Ovary (tissue), 9 donors: ENCODE results near the gene ACRV1. TPM values are rescaled to one million over a fixed set of nuclear protein-coding genes. Genes with fewer than 3 reads are reported as not detected.
A peak's percentile ranks its signal among the peaks of the same experiment; 100 is the strongest.

Experiments used
- DNase-seq, 5 donors: peaks; one replicate each; pipeline ENCODE4 v3.0.0-alpha.2; 2019 to 2020
- H3K27ac ChIP-seq, 2 donors: fragments of 200-600 bp; one replicate each; pipeline versions ENCODE4 v1.5.1 to v1.8.0; 2019 to 2022
- H3K27me3 ChIP-seq: fragments of 200-600 bp; one replicate; pipeline ENCODE4 v1.8.0; 2022
- H3K36me3 ChIP-seq: fragments of 200-600 bp; sonication (generic); one replicate; pipeline ENCODE4 v1.5.1; 2019
- H3K4me1 ChIP-seq: one replicate; pipeline ENCODE4 v1.8.1; 2013; ENCODE audit warnings: mild to moderate bottlenecking, moderate library complexity; ENCODE audit not compliant: insufficient read depth
- H3K4me3 ChIP-seq: fragments of 200-600 bp; sonication (generic); one replicate; pipeline ENCODE4 v1.5.1; 2017
- H3K9me3 ChIP-seq, 2 donors: fragments of 200-600 bp in 1 of 2; sonication (generic) in 1 of 2; one replicate each; pipeline versions ENCODE4 v1.5.1 to v1.8.1; 2013 to 2019; ENCODE audit warnings: mild to moderate bottlenecking in 1 of 2, moderate library complexity in 1 of 2
- EP300 ChIP-seq: sonication (generic); formaldehyde crosslinking; IDR thresholded peaks from one replicate; pipeline ENCODE4 v1.6.1; 2017; ENCODE audit warnings: antibody characterized with exemption
- POLR2A ChIP-seq: fragments of 450-650 bp; IDR thresholded peaks from one replicate; pipeline ENCODE4 v1.6.1; 2017; ENCODE audit warnings: antibody characterized with exemption, mild to moderate bottlenecking, moderate library complexity
- WGBS, 3 donors: extraction: QIAGEN DNeasy Blood & Tissue Kit in 1 of 3; methylation state at CpG; one replicate each; pipeline versions ENCODE4 v1.1.5 to v1.1.7; 2013 to 2017; 5-methylcytosine and 5-hydroxymethylcytosine counted together
- intact Hi-C, 4 donors: fragments of 100-400 bp; cut with DNase I; formaldehyde crosslinking; loops; one replicate each; pipeline versions ENCODE4 v1.11.0 to v1.15.1; 2022 to 2023
- polyA plus RNA-seq, 2 donors: library from polyadenylated mRNA; stranded (reverse); fragments of 200-250 nt in 1 of 2; fragments of 350-450 nt in 1 of 2; fragmentation: Illumina TruSeq in 1 of 2; extraction: RNeasy Lipid Tissue Mini Kit (QIAGEN cat#74804) in 1 of 2; gene quantifications; one replicate each; pipeline ENCODE4 v1.2.3, GENCODE V29; 2013 to 2014
- total RNA-seq, 7 donors: library from RNA; depleted of rRNA in 2 of 7; stranded (reverse); fragments of >200 nt in 2 of 7; fragmentation: NEBNext Ultra II Directional in 3 of 7; extraction: Animal tissue kit (Norgen Biotek cat#: 25700) in 3 of 7; gene quantifications; one replicate each; pipeline versions ENCODE4 v1.1.0 to v1.2.4, GENCODE V29; 2016 to 2023
- TF ChIP-seq, protein P1 (sequence below), 3 donors: fragments of 450-650 bp in 2 of 3; fragments of 200-600 bp in 1 of 3; IDR thresholded peaks; one replicate each; pipeline versions ENCODE4 v1.5.1 to v1.8.0; 2016 to 2022; ENCODE audit warnings: antibody characterized with exemption in 3 of 3, mild to moderate bottlenecking in 1 of 3
- donor health status: DM: no; HTN: no; CAD: no; lungs with moderate emphysema.
- donor health status: DM: no; HTN: no; CAD: no.
- donor health status: Bipolar disorder and iron deficiency.
- donor health status: DM: yes; HTN: yes; CAD: no.
- donor health status: DM: no; HTN: no; CAD: no.
- donor health status: DM: yes; HTN: yes; CAD: no.

Gene ACRV1
- total and polyA plus RNA-seq, 9 donors = not detected

DNA sequence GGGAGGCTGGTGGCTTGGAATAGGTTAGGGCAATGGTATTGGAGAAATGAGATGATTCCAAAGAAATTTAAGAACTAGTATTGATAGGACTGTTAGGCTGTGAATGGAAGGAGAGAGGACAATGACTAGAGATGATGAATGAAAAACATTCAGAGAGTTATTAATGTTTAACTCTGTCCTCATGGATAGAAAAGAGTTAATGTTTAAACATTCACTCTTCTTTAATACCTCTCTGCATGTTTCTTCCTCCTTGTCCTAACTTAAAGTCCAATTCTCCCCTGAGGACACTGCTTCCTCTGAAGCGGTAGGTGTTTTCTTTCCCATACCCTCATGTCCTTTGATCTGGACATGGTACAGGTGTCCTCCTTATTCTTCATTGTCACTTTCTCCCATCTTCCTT is 42.3 kb downstream of the ACRV1 start:
- no peak for DNase-seq
- intact Hi-C loops = no loop called here
- 94 to 96% (median 95%) methylated on average over 1 of the region's 1 CpG for WGBS, 3 donors
- Histone ChIP-seq H3K36me3 (no peaks in the 10 kb centered on the region), H3K4me3 (no peak overlapping the region), H3K27ac (no peak overlapping the region), H3K4me1 (no peaks in the 10 kb centered on the region), H3K9me3 (no peaks in the 10 kb centered on the region), H3K27me3 (no peaks in the 10 kb centered on the region)
- TF ChIP-seq POLR2A (no peak), EP300 (no peak)
- TF ChIP-seq, protein P1, sequence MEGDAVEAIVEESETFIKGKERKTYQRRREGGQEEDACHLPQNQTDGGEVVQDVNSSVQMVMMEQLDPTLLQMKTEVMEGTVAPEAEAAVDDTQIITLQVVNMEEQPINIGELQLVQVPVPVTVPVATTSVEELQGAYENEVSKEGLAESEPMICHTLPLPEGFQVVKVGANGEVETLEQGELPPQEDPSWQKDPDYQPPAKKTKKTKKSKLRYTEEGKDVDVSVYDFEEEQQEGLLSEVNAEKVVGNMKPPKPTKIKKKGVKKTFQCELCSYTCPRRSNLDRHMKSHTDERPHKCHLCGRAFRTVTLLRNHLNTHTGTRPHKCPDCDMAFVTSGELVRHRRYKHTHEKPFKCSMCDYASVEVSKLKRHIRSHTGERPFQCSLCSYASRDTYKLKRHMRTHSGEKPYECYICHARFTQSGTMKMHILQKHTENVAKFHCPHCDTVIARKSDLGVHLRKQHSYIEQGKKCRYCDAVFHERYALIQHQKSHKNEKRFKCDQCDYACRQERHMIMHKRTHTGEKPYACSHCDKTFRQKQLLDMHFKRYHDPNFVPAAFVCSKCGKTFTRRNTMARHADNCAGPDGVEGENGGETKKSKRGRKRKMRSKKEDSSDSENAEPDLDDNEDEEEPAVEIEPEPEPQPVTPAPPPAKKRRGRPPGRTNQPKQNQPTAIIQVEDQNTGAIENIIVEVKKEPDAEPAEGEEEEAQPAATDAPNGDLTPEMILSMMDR (IDR thresholded peaks at IDR 0.05) = no peak

DNA sequence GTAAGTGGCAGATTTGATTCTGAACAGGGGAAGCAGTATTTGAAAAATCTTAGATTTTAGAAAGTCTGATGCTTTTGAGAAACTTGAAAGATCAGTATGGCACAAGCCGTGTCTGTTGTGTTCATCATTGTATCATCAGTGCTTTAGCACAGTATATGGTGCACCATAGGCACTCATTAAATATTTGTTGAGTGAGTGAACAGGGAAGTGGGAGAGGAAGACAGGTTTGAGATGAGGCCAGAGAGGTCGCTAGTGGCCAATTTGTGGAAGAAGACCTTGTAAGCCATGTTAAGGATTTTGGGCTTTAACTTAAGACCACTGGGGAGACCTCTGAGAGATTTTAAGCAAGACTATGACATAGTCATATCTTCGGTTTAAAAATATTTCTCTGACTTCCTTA is 42.8 kb downstream of the ACRV1 start:
- Histone ChIP-seq H3K9me3 (no peaks in the 10 kb centered on the region), H3K27me3 (no peaks in the 10 kb centered on the region), H3K36me3 (no peaks in the 10 kb centered on the region), H3K27ac (no peak overlapping the region), H3K4me3 (no peak overlapping the region), H3K4me1 (no peaks in the 10 kb centered on the region)
- DNase-seq = no peak
- whole genome bisulfite sequencing, 3 donors = 92 to 94% (median 94%) methylated on average over 3 of the region's 3 CpGs
- intact Hi-C loops = no loop called here
- TF ChIP-seq POLR2A (no peak), EP300 (no peak)
- TF ChIP-seq, protein P1 (IDR thresholded peaks at IDR 0.05) = no peak

DNA sequence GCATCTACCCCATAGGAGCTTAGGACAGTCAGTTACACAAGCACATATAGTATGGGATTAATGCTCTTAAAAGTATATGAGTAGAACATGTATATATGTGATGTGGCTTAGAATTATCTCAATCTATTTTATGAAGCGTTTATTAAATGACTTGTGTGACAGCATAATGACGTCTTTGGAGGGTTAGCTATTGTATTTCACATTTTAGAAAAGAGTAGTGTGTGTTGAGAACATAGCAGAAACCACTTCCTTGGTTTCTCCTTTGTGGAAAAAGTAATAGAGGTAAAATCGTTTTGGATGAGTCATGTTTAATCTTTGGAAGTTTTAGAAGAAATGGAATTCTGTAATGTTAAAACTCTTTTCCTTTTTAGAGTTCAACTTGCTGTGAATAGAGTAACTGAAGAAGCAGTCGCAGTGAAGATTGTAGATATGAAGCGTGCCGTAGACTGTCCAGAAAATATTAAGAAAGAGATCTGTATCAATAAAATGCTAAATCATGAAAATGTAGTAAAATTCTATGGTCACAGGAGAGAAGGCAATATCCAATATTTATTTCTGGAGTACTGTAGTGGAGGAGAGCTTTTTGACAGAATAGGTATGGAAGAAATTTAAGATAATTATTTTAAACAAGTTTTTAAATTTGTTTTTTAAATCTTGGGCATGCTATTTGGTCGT is 53.3 kb downstream of the ACRV1 start:
- no peak for DNase-seq
- Histone ChIP-seq H3K4me3 (no peak overlapping the region), H3K9me3 (no peaks in the 10 kb centered on the region), H3K27ac (no peak overlapping the region), H3K36me3 (no peaks in the 10 kb centered on the region), H3K27me3 (no peaks in the 10 kb centered on the region), H3K4me1 (peaks cover 2% of the 10 kb centered on the region)
- 60 to 68% (median 64%) methylated on average over 7 of the region's 7 CpGs for WGBS, 3 donors
- TF ChIP-seq EP300 = no peak
- TF ChIP-seq, protein P1 (IDR thresholded peaks at IDR 0.05) = no peak
- no peak for TF ChIP-seq POLR2A
- intact Hi-C loops = loop anchor here in 1 of 4 donors (10.0 kb wide), 1 partner anchor 63 kb away; the partner anchor contains the start of gene EI24

DNA sequence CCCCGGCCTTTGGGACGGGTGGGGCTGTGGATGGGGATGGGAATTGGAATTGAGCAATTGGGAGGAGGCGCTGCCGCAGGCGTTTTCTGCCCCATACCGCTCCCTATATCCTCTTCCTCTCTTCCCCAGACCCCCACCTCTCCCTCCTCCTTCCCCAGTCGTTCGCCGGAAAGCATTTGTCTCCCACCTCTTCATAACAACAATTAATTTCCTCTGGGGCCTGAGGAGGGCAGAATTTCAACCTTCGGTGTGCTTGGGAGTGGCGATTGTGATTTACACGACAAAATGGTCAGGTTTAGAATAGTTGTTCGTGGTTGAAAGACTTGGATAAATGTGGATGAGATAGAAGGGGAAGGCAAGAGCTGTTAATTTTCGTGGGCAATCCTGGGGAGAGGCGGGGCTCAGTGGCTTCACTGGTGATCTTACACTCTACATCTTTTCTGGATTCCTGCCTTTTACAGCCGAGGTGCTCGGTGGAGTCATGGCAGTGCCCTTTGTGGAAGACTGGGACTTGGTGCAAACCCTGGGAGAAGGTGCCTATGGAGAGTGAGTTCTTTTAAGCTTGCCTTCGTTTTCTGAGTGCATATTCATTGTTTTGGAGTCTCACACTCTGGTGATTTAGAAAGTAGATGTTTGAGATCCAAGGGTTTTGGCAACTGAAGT is 54.2 kb downstream of the ACRV1 start:
- Histone ChIP-seq H3K36me3 (no peaks in the 10 kb centered on the region), H3K27ac (peak overlapping the region in 1 of 2 donors; percentile 96), H3K4me3 (peak overlapping the region; percentile 87), H3K9me3 (no peaks in the 10 kb centered on the region), H3K27me3 (no peaks in the 10 kb centered on the region), H3K4me1 (peaks cover 2% of the 10 kb centered on the region)
- 0% methylated on average over 18 of the region's 18 CpGs for WGBS, 3 donors
- intact Hi-C loops = loop anchor here in 1 of 4 donors (10.0 kb wide), 1 partner anchor 62 kb away; the partner anchor contains the start of gene EI24
- TF ChIP-seq, protein P1 (IDR thresholded peaks at IDR 0.05) = no peak
- TF ChIP-seq EP300 (no peak), POLR2A (no peak)
- DNase-seq = no peak
